GM21367 (cell line): Measurements from ENCODE around the gene PTPRK.

ENCODE experiments used
- ATAC-seq: cut with Tn5 transposase; IDR thresholded peaks from one replicate; pipeline ENCODE4 v1.9.1; 2021; ENCODE audit not compliant: unreplicated experiment

Gene PTPRK

GRCh38 chr6:128099571-128100197 is 420.7 kb downstream of the PTPRK start:
- ATAC-seq, result no peak

- ATAC-seq, result no peak
These were observed 422.3 kb downstream of the PTPRK start for GRCh38 chr6:128098000-128098581.

GRCh38 chr6:128097009-128097408 is 423.4 kb downstream of the PTPRK start:
- ATAC-seq, result no peak

- no peak for ATAC-seq
These were observed 425.0 kb downstream of the PTPRK start for GRCh38 chr6:128095362-128095761.

- ATAC-seq, result no peak
These were observed 441.4 kb downstream of the PTPRK start for GRCh38 chr6:128079021-128079420.

- ATAC-seq, result peak; percentile 68
These were observed 442.1 kb downstream of the PTPRK start for GRCh38 chr6:128078276-128078675.

- no peak for ATAC-seq
These were observed 443.6 kb downstream of the PTPRK start for GRCh38 chr6:128076843-128077242.

DNA sequence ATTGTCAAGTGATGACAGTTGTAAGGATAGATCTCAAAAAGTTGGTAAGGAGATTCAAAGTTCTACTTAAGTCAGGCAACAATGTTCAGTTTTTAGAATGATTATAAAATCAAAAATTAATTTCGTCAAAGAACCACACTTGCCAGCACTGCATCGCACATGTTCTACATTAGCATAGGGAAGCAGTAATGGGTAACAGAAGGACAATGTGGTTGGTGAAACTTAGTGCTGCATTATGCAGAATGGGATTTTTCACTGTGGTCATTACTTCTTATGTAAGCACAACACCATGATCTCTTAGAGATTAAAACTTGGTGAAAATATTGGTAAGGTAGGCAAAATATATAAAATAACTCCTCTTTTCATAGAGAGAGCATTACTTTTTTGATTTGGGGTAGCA is 445.8 kb downstream of the PTPRK start:
- no peak for ATAC-seq

DNA sequence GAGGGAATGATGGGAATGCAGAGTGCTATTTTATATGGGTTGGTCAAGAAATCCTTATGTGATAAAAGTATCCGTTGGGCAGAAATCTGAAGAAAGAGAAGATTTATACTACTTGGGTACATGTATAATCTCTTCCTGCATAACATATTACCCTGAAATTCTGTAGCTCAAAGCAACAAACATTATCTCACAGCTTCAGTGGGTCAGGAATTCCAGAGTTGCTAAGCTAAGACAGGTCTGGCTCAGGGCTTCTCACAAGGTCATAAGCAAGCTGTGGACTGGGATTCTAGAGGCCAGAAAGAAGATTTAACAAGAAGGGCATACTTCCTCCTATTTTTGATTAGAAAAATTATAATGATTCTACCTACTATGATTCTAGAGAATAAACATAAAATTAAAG is 447.0 kb downstream of the PTPRK start:
- no peak for ATAC-seq

DNA sequence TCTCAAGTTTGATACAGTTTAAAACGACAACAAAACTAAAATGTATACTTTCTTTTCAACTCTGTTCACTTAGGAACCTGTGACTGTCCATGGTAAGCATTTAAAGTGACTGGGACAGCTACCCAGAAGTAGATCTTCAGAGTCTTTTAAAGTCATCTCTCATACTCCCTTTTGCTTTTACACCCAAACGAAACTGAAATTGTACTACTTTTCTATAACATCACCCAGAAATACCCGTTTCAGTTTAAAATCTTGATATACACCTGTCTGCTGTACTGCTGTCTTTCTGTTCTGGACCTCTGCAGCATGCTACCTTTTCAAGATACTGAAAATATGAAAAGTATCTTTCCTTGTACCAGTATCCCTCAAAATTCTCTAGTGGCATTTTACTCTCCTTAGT is 449.2 kb downstream of the PTPRK start:
- ATAC-seq, result no peak

DNA sequence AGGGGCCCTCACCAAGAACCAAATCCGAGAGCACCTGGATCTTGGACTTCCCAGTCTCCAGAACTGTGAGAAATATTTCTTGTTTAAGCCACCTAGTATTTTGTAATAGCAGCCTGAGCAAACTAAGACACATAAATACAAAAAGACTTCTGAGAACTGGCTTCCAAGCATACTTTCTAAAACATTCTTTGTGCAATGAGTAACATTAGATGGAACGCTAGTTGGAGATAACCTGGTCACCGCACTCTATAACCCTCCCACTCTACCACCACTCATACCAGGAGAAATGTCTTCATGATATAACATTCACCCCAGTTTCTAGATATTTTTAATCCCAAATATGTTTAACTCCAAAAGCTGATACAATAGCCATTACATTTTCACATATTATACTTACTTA is 450.0 kb downstream of the PTPRK start:
- no peak for ATAC-seq

DNA sequence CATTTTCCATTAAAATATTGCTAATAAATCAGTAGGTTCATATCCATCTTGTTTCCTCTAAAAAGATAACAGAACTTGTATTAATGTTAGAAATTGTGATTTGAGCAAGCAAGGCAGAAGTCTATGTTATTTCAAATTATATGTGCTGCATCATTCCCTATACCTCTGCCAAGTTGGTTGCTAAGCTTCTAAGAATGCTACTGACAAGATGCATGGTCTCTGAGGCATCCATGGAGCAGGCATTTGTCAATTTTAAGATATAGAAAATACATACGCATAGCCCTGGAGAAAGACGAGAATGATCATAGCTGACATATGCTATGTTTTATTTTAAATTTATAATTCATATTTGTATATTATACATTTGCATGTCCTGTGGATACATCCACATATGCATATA is 451.2 kb downstream of the PTPRK start:
- ATAC-seq, result no peak

GRCh38 chr6:128068119-128068479 is 452.3 kb downstream of the PTPRK start:
- ATAC-seq, result no peak

GRCh38 chr6:128067446-128068118 is 452.8 kb downstream of the PTPRK start:
- ATAC-seq, result no peak

- ATAC-seq, result no peak
These were observed 455.3 kb downstream of the PTPRK start for GRCh38 chr6:128065072-128065471.

GRCh38 chr6:128064540-128064895 is 455.9 kb downstream of the PTPRK start:
- no peak for ATAC-seq

- ATAC-seq, result no peak
These were observed 456.4 kb downstream of the PTPRK start for GRCh38 chr6:128063850-128064539.

DNA sequence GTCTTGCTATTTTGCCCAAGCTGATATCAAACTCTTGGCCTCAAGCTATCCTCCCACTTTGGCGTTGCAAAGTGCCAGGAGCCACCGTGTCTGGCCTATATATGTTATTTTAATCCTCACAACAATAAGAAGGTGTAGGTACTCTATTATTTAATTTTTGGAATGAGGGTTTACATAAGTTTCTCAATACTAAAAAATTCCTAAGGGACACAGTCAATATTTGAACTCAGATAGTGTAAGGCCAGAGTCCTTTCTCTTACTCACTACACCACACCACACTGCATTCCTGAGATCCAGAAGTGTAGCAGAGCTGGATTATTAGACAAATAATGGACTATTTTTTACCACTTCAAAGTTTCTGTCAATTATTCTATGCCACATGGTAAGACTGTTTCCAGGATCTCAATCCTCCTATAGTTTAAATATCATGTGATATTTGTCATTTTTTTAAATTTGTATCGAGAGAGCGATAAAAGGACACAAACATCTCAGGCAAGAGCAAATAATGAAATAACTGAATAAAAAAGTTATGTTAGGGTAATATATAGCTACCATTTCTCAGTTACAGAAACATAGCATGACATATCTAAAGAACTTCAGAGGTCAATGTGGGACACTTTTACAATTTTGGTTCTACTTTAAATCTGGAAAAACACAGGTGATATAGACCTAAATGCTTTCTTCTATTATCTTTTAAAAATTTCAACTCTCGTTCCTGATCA is 457.4 kb downstream of the PTPRK start:
- no peak for ATAC-seq

GRCh38 chr6:128057946-128058345 is 462.5 kb downstream of the PTPRK start:
- ATAC-seq, result no peak

- no peak for ATAC-seq
These were observed 462.9 kb downstream of the PTPRK start for GRCh38 chr6:128057541-128057940.

DNA sequence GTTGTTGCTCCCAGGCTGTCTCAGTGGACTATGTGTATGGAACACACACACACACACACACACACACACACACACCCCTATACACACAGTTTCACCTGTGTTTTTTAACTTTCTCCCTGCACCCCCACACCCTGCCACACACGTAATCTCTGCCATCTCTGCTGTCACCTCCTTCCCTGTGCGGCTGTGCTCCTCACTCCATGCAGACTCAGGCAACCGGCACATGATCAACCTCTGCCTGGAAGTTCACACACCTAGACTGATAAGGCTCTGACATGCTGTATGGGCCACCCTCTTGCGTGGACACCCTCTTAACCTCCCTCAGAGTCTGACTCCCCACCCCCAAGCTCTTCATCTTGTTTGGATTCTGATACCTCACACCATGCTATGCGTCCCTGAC is 467.3 kb downstream of the PTPRK start:
- no peak for ATAC-seq
